HUES64 (cell line): ENCODE results near the gene MT1H.
"Not testable (repeated sequence)": the region's sequence is repeated elsewhere in the genome, so short reads cannot be mapped to it uniquely, and the experiment has no call there.

Experiments
- H3K27ac ChIP-seq: 2 replicates; pipeline ENCODE4 v1.7.0; 2013; ENCODE audit warnings: low read depth, low read length, inconsistent platforms
- H3K27me3 ChIP-seq: 2 replicates; pipeline ENCODE4 v1.6.1; 2013; ENCODE audit warnings: mild to moderate bottlenecking, low read length; ENCODE audit not compliant: insufficient read depth
- H3K36me3 ChIP-seq: 2 replicates; pipeline ENCODE4 v1.6.1; 2013; ENCODE audit warnings: mild to moderate bottlenecking, low read length; ENCODE audit not compliant: insufficient read depth
- H3K4me1 ChIP-seq: 2 replicates; pipeline ENCODE4 v1.6.1; 2013; ENCODE audit warnings: mild to moderate bottlenecking, low read length, moderate library complexity; ENCODE audit not compliant: insufficient read depth
- H3K4me3 ChIP-seq: 2 replicates; pipeline ENCODE4 v1.5.1; 2013; ENCODE audit warnings: mild to moderate bottlenecking, low read length, moderate library complexity
- H3K9ac ChIP-seq: 2 replicates; pipeline ENCODE4 v1.6.1; 2013; ENCODE audit warnings: mild to moderate bottlenecking, low read depth, low read length
- H3K9me3 ChIP-seq: 2 replicates; pipeline ENCODE4 v1.6.1; 2013; ENCODE audit warnings: low read depth, low read length; ENCODE audit not compliant: insufficient read depth
- WGBS: fragments of 150-250, 120-280 bp; methylation state at CpG from one replicate; pipeline ENCODE4 v1.1.7; 2013; ENCODE audit warnings: missing lambda C conversion rate; 5-methylcytosine and 5-hydroxymethylcytosine counted together

The MT1H gene

GRCh38 chr16:56649820-56650219 lies 19.8 kb upstream of the MT1H start:
- H3K9ac ChIP-seq: no peak overlapping the region
- WGBS: 86% methylated on average over 1 of the region's 3 CpGs
- peaks cover 90% of the 10 kb centered on the region for H3K27me3 ChIP-seq
- H3K36me3 ChIP-seq: no peaks in the 10 kb centered on the region
- no peaks in the 10 kb centered on the region for H3K9me3 ChIP-seq
- H3K4me1 ChIP-seq: no peaks in the 10 kb centered on the region
- H3K4me3 ChIP-seq: no peak overlapping the region
- H3K27ac ChIP-seq: no peak overlapping the region

- H3K9me3 ChIP-seq: no peaks in the 10 kb centered on the region
- no peak within 1 kb of the TSS for H3K4me3 ChIP-seq
- H3K4me1 ChIP-seq: no peaks in the 10 kb centered on the region
- H3K9ac ChIP-seq: no peak within 1 kb of the TSS
- peaks cover 90% of the 10 kb centered on the region for H3K27me3 ChIP-seq
- WGBS: 77% methylated on average over 7 of the region's 7 CpGs
- no peak within 1 kb of the TSS for H3K27ac ChIP-seq
- H3K36me3 ChIP-seq: no peaks in the 10 kb centered on the region
These were observed 18.0 kb upstream of the MT1H start, which contains the start of gene MT1B for GRCh38 chr16:56651586-56651985. Gene MT1B (plus strand): TSS chr16:56651886. CDS start chr16:56651954, 68 bp downstream.

GRCh38 chr16:56652600-56652999 lies 17.0 kb upstream of the MT1H start:
- 88% methylated on average over 1 of the region's 1 CpG for WGBS
- Histone ChIP-seq H3K27ac (no peak overlapping the region), H3K27me3 (peaks cover 90% of the 10 kb centered on the region), H3K4me3 (no peak overlapping the region), H3K9me3 (no peaks in the 10 kb centered on the region), H3K36me3 (no peaks in the 10 kb centered on the region), H3K9ac (no peak overlapping the region), H3K4me1 (no peaks in the 10 kb centered on the region)

GRCh38 chr16:56653218-56653617 lies 16.4 kb upstream of the MT1H start:
- H3K9me3 ChIP-seq: no peaks in the 10 kb centered on the region
- 89% methylated on average over 7 of the region's 7 CpGs for WGBS
- no peaks in the 10 kb centered on the region for H3K36me3 ChIP-seq
- peaks cover 3% of the 10 kb centered on the region; the same call in 1 of the 2 replicates for H3K4me1 ChIP-seq
- no peak overlapping the region for H3K27ac ChIP-seq
- peaks cover 90% of the 10 kb centered on the region for H3K27me3 ChIP-seq
- H3K9ac ChIP-seq: no peak overlapping the region
- no peak overlapping the region for H3K4me3 ChIP-seq

GRCh38 chr16:56657555-56658326 lies 11.9 kb upstream of the MT1H start, which contains the start of gene MT1F:
Gene MT1F (plus strand): TSS chr16:56657959. CDS start chr16:56658059, 100 bp downstream.
- H3K27me3 ChIP-seq: peaks cover 90% of the 10 kb centered on the region
- H3K4me3 ChIP-seq: peak within 1 kb of the TSS; percentile 64
- no peaks in the 10 kb centered on the region for H3K36me3 ChIP-seq
- no peak within 1 kb of the TSS; the same call in 1 of the 2 replicates for H3K9ac ChIP-seq
- WGBS: 1% methylated on average over 46 of the region's 46 CpGs
- H3K9me3 ChIP-seq: no peaks in the 10 kb centered on the region
- peaks cover 13% of the 10 kb centered on the region; the same call in 1 of the 2 replicates for H3K4me1 ChIP-seq
- peak within 1 kb of the TSS; percentile 70; the same call in 1 of the 2 replicates for H3K27ac ChIP-seq

- Histone ChIP-seq H3K4me3 (peak overlapping the region; percentile 64), H3K36me3 (no peaks in the 10 kb centered on the region), H3K27ac (no peak overlapping the region), H3K27me3 (peaks cover 90% of the 10 kb centered on the region), H3K4me1 (peaks cover 13% of the 10 kb centered on the region; the same call in 1 of the 2 replicates), H3K9ac (no peak overlapping the region; the same call in 1 of the 2 replicates), H3K9me3 (no peaks in the 10 kb centered on the region)
- 33% methylated on average over 10 of the region's 10 CpGs for WGBS
These were observed 11.2 kb upstream of the MT1H start for GRCh38 chr16:56658327-56658875.

GRCh38 chr16:56662357-56663354 lies 7.0 kb upstream of the MT1H start:
- no peaks in the 10 kb centered on the region for H3K9me3 ChIP-seq
- WGBS: 13% methylated on average over 45 of the region's 48 CpGs
- no peak overlapping the region for H3K27ac ChIP-seq
- H3K9ac ChIP-seq: no peak overlapping the region
- H3K27me3 ChIP-seq: peaks cover 100% of the 10 kb centered on the region
- no peaks in the 10 kb centered on the region for H3K36me3 ChIP-seq
- H3K4me1 ChIP-seq: peaks cover 13% of the 10 kb centered on the region
- peak overlapping the region; percentile 49 for H3K4me3 ChIP-seq

GRCh38 chr16:56664506-56664905 lies 5.1 kb upstream of the MT1H start:
- Histone ChIP-seq H3K9ac (no peak overlapping the region), H3K4me3 (no peak overlapping the region), H3K36me3 (no peaks in the 10 kb centered on the region), H3K4me1 (peaks cover 5% of the 10 kb centered on the region; the same call in 1 of the 2 replicates), H3K27me3 (peaks cover 100% of the 10 kb centered on the region), H3K27ac (no peak overlapping the region), H3K9me3 (no peaks in the 10 kb centered on the region)
- 100% methylated on average over 1 of the region's 1 CpG for WGBS

GRCh38 chr16:56665286-56666261 lies 4.0 kb upstream of the MT1H start:
- not testable (repeated sequence) for H3K9me3 ChIP-seq, H3K9ac ChIP-seq, H3K4me3 ChIP-seq, H3K36me3 ChIP-seq, H3K27ac ChIP-seq
- H3K4me1 ChIP-seq: peaks cover 12% of the 10 kb centered on the region
- WGBS: 76% methylated on average over 8 of the region's 8 CpGs
- peaks cover 100% of the 10 kb centered on the region for H3K27me3 ChIP-seq
